ENCODE measurements around the gene PLA2G4D.

The PLA2G4D gene

GRCh38 chr15:42048821-42049200 lies 45.6 kb downstream of the PLA2G4D start:
- no peak for DNase-seq (ENCODE audit: low spot score)

GRCh38 chr15:42048080-42048820 lies 46.1 kb downstream of the PLA2G4D start:
- no peak for DNase-seq (ENCODE audit: low spot score)

DNA sequence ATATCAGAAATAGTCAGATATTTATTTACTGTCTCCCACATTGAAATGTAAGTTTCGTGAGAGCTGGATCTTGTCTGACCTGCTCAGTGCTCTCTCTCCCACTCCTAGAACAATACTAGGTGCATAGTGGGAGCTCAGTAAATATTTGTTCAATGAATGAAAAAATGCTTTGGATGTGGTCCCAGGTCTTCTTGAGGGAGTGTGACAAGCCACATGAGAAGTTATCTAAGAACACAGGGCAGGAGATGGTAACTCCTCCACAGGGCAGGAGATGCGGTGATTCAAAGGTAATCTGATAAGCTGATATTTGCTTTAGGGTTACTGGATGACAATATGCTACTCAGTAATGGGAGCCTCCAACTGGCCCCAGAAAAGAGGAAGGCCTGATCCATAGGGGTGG lies 47.8 kb downstream of the PLA2G4D start:
- no peak for DNase-seq (ENCODE audit: low spot score)

- no peak for DNase-seq (ENCODE audit: low spot score)
Observed at GRCh38 chr15:42045211-42045615, 49.1 kb downstream of the PLA2G4D start.

DNA sequence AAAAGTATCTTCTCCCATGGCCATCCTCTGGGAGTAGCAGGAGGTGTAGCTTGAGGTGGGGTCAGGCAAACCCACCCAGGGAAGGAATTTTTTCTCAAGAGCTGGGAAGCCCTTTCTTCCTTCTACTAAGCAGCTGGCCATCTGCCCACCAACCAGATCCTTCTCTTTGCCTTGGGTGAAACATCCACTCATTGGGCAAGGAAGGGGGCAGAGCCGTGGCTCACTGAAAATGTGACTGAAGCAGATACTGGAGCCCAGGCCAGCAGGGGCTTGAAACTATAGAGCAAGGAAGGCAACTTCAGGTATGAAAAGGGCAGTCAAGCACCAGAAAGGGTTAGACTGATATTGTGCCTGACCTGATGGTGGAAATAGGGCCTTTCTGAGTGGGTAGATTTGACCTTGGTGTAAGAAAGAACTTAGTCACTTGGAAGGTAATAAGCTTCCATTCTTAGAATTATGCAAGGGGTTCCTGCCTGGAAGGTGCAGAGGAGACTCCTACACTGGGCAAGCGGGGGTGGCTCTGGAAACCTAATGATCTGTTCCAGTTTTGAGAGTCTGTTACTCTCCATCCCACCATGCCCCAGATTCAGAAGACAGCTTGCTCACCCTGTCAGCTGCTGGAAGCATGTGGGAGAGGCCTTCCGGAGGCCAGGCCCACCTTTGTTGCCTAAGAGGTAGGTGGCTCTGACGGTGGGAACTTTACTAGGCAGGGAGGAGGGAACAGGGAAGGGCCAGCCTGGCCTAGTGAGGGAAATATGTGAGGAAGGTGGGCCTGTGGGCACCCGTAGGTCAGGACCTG lies 51.6 kb downstream of the PLA2G4D start:
- no peak for DNase-seq (ENCODE audit: low spot score)

DNA sequence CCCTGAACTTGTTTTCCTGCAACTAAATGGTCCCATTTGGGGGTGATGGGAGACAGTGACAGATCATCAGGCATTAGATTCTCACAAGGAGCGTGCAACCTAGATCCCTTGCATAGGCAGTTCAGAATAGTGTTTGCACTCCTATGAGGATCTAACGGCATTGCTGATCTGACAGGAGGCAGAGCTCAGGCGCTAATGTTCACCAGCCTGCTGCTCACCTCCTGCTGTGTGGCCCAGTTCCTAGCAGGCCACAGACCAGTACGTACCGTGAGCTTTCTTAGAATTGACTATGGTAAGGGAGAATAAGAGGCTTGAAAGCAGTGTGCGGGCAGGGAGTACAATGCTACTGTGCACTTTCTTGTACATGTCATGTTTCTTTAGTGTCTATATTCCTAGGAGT lies 56.0 kb downstream of the PLA2G4D start:
- no peak for DNase-seq (ENCODE audit: low spot score)

DNA sequence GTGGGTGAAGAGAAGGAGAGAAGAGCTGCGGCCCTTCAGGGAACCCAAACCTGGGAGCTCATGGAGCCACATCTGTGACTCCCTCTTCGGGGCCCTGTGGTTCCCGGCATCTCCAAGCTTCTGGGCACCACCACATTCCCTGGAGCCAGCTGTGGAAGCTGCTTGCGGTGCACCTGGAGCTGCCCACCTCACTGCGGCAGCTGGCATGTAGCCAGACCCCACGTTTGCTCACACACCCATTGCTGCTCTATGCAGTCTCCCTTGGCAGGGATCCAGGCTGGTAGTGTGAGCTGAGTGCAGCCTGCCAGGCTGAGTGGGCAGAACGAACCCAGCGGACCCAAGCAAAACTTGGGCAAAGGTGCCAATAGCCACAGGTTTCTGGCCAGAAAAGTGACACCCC lies 56.7 kb downstream of the PLA2G4D start:
- no peak for DNase-seq (ENCODE audit: low spot score)

DNA sequence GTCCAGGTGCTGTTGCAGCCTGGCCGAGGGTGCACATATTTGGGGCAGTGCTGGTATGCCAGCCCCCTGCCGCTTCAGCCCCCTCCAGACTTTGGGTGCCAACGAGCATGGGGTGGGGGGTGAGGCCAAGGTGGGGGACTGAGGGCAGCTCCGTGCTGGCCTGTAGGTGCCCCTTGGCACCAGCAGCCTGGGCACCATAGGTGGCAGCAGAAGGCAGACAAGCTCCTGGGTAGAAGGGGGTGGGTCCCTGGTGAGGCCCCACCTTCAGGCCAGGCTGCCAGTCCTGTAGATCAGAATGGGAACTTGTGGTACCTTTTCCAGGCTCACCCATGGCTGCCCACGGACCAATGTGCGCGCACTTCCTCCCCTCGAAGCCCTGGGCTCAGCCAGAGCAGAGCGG lies 57.4 kb downstream of the PLA2G4D start:
- DNase-seq (ENCODE audit: low spot score): no peak

DNA sequence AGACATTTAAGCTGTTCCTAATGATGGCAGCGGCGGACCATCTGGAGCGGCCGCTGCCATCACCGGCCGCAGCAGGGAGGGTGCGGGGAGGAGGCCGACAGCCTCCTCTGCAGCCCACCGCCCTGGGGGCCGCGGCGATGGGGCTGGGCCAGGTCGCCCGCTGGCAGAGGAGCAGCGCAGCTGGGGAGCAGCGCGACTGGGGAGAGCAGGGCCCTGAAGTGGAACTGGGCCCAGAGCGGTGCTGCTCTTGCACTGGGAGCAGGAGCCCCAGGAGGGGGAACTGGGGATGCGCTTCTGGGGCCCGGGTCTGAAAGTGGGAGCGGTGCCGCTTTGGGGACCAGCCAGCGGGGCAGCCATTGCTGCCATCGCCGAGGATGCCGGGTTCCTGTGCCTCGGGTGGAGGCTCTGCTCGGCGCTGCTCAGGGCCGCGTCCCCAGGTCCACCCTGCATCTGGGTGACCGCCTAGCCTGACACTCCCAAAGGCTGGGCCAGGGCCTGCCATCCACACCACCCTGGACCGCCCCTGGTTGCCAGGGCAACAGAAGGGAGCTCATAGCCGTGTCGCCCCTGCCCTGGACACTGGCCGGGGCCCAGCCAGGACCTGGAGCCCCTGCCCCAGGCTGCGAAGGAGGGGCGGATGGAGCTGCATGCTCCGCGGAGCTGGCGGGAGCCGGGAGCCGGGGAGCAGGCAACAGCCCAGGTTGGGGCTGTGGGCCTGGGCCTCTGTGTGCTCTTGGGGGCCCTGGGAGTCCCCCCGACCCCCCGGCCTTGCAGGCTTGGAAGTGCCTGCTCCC lies 58.1 kb downstream of the PLA2G4D start:
- no peak for DNase-seq (ENCODE audit: low spot score)

- DNase-seq (ENCODE audit: low spot score): no peak
Observed at GRCh38 chr15:42035435-42035761, 59.0 kb downstream of the PLA2G4D start.

DNA sequence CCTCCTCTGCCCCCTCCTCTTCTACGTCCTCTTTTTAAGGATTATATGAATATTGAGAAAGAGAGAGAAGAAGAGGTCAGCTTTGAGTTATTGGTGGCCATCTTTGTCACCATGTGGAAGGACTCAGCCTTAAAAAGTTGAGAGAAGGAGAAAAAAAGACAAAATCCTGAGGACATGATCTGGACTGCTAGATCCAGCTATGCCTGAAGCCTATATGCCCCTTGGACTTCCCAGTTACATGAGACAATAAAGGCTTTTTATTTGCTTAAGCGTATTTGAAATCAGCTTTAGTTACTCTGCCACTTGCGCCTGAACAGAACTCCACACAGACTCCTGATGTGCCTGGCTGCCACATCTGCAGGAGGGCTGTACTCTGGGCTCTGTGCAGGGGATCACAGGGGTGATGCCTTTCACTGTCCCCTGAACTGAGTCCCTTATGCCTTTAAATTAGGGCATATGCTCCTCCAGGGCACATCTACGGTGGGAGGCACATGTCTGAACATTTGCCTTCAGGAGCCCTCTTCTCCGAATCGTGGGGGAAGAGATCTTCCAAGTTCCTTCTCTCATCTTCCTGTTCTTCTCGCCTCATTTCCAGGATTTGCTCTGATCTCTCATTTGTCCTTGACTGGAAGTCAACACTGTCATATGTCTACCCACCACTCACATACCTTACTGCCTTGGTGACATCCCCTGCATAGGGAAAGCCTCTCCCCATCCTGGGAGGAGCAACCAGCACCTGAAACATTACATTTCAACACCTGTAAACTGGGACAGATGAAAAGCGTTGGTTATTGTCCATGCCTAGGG lies 59.5 kb downstream of the PLA2G4D start:
- no peak for DNase-seq (ENCODE audit: low spot score)

- no peak for DNase-seq (ENCODE audit: low spot score)
Observed at GRCh38 chr15:42033214-42033873, 61.0 kb downstream of the PLA2G4D start.

DNA sequence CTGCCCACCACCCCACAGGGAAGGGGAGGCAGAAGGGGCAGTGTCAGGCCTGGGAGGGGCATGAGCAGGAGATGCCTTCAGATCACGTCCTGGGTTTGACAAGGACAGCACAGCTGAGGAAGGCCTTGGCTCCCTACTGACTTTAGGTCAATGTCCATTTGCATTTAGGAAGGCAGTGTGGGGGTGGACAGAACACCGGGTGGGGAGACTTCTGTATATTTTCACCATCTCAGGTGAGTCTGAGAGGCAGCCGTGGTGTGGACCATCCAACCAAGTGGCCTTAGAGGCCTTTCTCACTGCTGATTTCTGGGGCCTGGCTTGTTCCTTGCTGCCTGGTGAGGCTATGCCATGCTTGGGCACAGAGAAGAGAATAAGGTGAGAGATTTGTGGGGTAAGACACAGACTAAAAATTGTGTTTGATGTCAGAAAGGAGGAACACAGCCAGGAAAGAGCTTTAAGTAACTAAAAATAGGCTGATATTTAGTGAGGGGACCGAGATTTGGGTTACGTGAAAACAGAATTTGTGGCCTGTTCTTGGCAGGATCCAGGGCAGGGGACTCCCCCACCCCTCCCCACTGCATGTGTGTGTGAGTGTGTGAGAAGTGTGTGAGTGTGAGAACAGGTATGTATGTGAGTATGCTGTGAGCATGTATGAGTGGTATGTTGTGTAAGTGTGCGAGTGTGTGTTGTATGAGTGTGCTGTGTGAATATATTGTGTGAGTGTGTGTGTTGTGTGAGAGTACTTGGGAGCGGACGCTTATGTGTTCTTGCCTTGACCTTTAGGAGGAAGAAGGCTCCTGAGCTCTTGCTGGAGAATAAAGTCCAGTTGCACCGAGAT lies 61.8 kb downstream of the PLA2G4D start:
- no peak for DNase-seq (ENCODE audit: low spot score)

GRCh38 chr15:42031198-42031915 lies 63.0 kb downstream of the PLA2G4D start:
- DNase-seq (ENCODE audit: low spot score): no peak

DNA sequence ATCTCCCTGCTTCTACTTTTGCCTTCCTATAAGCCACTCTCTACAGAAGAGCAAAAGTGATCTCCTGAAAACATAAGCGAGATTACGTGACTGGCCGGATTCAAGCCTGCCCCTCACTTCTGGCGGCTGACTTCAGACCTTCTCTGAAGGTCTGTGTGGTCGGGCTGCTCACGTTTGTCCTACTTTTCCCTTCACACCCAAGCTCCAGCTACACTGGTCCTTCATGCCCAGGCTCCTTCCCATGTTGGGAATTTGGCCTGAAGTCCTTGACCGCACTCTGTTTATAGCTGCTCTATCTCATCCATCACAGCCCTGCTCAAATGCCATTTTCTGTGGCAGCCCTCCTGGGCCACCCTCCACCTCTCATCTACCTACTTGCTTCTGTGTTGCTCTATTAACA lies 66.8 kb downstream of the PLA2G4D start:
- no peak for DNase-seq (ENCODE audit: low spot score)

- no peak for DNase-seq (ENCODE audit: low spot score)
Observed at GRCh38 chr15:42024303-42024702, 70.1 kb downstream of the PLA2G4D start.

DNA sequence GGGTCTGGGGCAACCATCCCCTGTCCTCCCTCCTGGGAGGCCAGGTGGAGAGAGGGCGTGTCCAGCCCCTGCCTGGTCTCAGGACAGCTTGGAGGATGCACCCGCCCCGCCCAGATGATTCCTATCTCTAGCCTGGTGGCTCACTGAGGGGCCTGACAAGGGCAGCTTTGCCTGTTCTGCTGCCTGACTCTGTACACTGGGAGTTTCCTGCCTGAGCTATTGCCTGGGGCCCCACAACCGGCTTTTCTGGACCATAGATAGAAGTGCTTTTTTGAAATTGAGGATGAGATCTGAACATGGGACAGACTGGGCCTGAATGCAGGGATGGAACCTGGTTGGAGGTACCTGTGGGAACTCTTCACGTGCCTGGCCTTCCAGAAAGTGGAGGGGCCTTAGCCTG lies 72.8 kb downstream of the PLA2G4D start:
- no peak for DNase-seq (ENCODE audit: low spot score)

DNA sequence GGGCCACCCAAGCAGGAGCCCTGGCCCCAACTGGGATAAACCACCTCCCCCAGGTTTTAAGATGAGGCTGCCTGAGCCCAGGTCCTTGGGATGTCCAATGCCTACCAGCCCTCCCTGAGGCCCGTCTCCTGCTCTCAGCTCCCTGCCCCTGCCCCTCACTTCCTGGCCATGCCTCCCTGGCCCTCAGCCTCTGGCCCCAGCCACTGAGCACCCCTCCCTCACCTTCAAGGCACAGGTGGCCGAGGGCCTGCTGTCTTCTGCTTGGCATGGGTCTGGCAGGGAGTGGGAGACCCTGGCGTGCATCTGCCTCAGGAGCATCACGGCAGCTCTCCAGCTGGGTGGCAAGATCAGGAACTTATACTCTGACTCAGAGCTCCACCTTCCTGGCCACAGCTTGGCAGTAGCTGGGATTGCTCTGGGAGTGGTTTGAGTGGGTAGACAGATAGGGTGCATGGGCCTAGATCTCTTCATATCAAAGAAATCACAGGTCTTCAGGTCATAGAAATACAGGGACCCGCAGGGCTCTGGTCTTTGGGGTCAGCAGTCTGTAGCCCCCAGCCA lies 73.6 kb downstream of the PLA2G4D start, which contains the start of gene PLA2G4E:
PLA2G4E (minus strand) TSS at position 330 of the 561 bp plus-strand sequence; CDS start at position 318, 12 bp downstream.
- no peak for DNase-seq (ENCODE audit: low spot score)
